Skeletal muscle satellite cell (primary cell): ENCODE measurements around the gene ZFYVE21. TPM values are rescaled to one million over a fixed set of nuclear protein-coding genes. Genes with fewer than 3 reads are reported as not detected.

Experiments
- H3K27me3 ChIP-seq: 2 replicates; pipeline ENCODE4 v1.7.0; 2013; ENCODE audit warnings: low read length; ENCODE audit not compliant: control insufficient read depth, insufficient read depth
- H3K36me3 ChIP-seq: 2 replicates; pipeline ENCODE4 v1.7.0; 2013; ENCODE audit warnings: mild to moderate bottlenecking, control low read depth, low read length; ENCODE audit not compliant: insufficient read depth
- H3K4me1 ChIP-seq: 2 replicates; pipeline ENCODE4 v1.7.0; 2013; ENCODE audit warnings: low read length; ENCODE audit not compliant: control insufficient read depth, insufficient read depth
- H3K4me2 ChIP-seq: 2 replicates; pipeline ENCODE4 v1.7.0; 2013; ENCODE audit warnings: mild to moderate bottlenecking, low read length
- H3K4me3 ChIP-seq: 2 replicates; pipeline ENCODE4 v1.7.0; 2013; ENCODE audit warnings: low read length
- H3K9ac ChIP-seq: 2 replicates; pipeline ENCODE4 v1.7.0; 2013; ENCODE audit warnings: mild to moderate bottlenecking, low read depth, low read length, moderate library complexity
- H3K9me3 ChIP-seq: replicated peaks from 2 replicates; pipeline ENCODE4 v1.7.0; 2013; ENCODE audit warnings: mild to moderate bottlenecking, control low read depth, low read length
- total RNA-seq: library from RNA; depleted of rRNA; stranded (reverse); fragments of >200 nt; gene quantifications from 2 replicates; pipeline ENCODE4 v1.2.3, GENCODE V29; 2012; rRNA removed

Gene ZFYVE21
- 33.0 and 34.5 TPM in 2 replicates for total RNA-seq

DNA sequence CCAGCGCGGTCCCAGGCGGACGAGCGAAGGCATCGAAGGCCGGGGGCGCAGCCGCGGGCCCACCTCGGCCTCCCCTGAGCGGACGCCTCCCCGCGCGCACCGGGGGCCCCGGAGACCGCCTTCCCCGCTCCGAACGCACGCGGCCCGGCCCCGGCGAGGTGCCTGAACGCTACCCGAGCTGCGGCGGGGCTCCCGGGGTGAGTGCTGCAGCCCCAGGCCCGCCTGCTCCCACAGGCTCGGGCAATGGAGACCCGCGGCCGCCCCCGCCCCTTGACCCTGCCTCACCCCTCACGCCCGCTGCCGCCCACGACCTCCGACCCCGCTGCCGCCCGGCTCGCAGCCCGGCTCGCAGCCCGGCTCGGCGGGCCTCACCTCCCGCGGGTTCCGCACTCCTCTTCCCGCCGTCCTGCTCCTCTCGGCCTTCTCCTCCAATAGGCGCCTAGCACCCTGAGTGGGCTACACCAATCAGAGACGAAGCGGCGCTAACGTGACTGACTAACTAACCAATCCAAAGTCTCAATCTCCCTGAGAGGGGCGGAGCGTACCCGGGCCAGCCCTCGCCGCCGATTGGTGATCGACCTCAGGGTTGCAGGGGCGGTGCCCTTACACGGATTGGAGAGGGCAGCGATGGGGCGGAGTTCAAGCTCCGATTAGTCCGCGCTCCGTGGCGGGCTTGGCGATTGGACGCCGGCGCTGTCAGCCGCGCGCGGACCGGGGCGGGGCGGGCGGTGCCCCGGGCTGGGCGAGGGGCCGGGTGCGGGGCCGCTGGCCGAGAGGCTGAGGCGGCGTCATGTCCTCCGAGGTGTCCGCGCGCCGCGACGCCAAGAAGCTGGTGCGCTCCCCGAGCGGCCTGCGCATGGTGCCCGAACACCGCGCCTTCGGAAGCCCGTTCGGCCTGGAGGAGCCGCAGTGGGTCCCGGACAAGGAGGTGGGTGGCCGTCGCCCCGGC lies at the start of gene ZFYVE21, which contains the start of gene XRCC3:
TSS of gene ZFYVE21 (plus strand) at position 759 of the 949 bp plus-strand sequence. CDS start at position 791, 32 bp downstream.
TSS of gene XRCC3 (minus strand) at position 400 of the 949 bp plus-strand sequence. CDS start 4,364 bp downstream, outside the sequence.
- Histone ChIP-seq H3K9me3 (no peaks in the 10 kb centered on the region), H3K4me1 (peaks cover 57% of the 10 kb centered on the region), H3K36me3 (no peaks in the 10 kb centered on the region), H3K4me3 (peak within 1 kb of the TSS; percentile 85), H3K27me3 (no peaks in the 10 kb centered on the region), H3K9ac (peak within 1 kb of the TSS; percentile 83), H3K4me2 (peak within 1 kb of the TSS; percentile 99)

DNA sequence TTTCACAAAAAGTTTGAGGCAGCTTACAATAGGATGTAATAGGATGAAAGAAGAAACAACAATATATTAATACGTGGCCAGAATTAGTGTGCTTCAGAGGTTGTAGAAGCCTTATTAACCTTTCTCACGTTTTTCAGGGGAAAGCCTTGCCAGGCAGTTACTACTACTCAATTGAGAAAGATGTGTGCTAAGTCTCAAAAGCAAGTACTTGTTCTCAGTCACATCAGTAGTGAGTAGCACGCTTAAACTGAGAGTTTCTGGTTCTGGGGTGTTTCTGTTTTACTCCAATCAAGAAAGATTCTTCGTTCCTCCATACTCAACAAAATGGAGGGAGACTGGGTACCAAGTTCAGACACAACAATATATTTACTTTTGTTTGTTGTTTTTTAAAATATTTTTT lies 47.9 kb upstream of the ZFYVE21 start:
- H3K4me3 ChIP-seq = no peak overlapping the region

DNA sequence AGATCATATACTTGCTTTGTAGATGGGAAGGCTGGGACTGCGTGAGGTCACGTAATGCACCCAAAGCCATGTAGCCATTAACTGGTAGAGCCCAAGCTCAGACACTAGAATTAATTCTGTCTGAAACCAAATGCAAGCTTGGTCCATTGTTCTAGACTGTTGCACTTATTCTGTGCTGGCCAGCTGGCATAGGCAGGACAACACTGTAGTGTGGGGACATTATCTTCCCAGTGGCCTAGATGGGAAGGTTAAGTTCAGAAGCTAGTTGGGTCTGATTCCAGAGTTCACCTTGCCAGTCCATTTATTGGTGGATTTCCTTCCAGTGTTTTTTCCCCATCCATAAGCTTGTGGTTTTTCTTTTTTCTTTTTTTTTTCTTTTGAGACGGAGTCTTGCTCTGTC lies 47.5 kb upstream of the ZFYVE21 start:
- H3K9me3 ChIP-seq = no peaks in the 10 kb centered on the region
- H3K36me3 ChIP-seq = peaks cover 73% of the 10 kb centered on the region
- H3K27me3 ChIP-seq = no peaks in the 10 kb centered on the region
- H3K4me3 ChIP-seq = no peak overlapping the region
- H3K4me2 ChIP-seq = no peak overlapping the region
- no peak overlapping the region for H3K9ac ChIP-seq
- peaks cover 20% of the 10 kb centered on the region for H3K4me1 ChIP-seq

More for the DNA sequence above, 47.9 kb upstream of the ZFYVE21 start:
- Histone ChIP-seq H3K27me3 (no peaks in the 10 kb centered on the region), H3K4me1 (peaks cover 20% of the 10 kb centered on the region), H3K9ac (no peak overlapping the region), H3K9me3 (no peaks in the 10 kb centered on the region), H3K36me3 (peaks cover 70% of the 10 kb centered on the region), H3K4me2 (no peak overlapping the region)

DNA sequence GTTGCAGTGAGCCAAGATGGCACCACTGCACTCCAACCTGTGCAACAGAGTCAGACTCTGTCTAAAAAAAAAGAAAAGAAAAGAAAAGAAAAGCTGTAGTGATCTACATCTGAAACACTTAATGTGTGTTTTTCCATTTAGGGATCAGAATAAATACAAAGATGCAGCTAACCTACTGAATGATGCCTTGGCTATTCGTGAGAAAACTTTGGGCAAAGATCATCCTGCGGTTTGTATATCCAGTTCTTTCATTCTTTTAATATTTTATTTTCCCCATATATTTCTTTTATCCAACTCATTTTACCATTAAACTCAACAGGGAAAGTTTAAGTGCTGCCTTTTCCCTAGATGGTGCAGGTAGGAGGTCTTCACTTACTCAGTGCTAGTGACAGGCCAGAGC lies 46.2 kb upstream of the ZFYVE21 start:
- no peaks in the 10 kb centered on the region for H3K27me3 ChIP-seq
- no peak overlapping the region for H3K4me3 ChIP-seq
- no peaks in the 10 kb centered on the region for H3K9me3 ChIP-seq
- H3K4me1 ChIP-seq = peaks cover 9% of the 10 kb centered on the region
- H3K9ac ChIP-seq = no peak overlapping the region
- H3K4me2 ChIP-seq = no peak overlapping the region
- peaks cover 77% of the 10 kb centered on the region for H3K36me3 ChIP-seq

DNA sequence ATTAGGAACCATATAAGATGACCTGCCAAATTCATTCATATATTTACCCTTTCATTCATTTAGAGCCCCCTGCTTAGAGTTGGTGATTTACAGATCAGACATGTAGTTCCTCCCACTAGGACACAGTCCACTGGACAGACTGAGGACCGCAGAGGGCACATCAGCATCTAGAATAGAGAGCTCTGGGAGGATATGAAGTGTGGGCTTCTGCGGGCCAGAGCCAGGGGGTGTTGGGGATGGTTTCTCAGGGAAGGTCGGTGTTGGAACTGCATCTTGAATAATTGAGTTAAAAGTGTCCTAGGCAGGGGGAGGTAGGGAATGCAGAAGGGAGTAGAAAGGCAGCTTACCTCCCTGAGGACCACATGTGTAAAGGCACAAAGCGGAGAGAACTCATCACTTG lies 43.7 kb upstream of the ZFYVE21 start:
- no peak overlapping the region for H3K4me3 ChIP-seq
- no peak overlapping the region for H3K4me2 ChIP-seq
- no peaks in the 10 kb centered on the region for H3K27me3 ChIP-seq
- H3K4me1 ChIP-seq = no peaks in the 10 kb centered on the region
- peaks cover 86% of the 10 kb centered on the region for H3K36me3 ChIP-seq
- no peak overlapping the region for H3K9ac ChIP-seq
- no peaks in the 10 kb centered on the region for H3K9me3 ChIP-seq

DNA sequence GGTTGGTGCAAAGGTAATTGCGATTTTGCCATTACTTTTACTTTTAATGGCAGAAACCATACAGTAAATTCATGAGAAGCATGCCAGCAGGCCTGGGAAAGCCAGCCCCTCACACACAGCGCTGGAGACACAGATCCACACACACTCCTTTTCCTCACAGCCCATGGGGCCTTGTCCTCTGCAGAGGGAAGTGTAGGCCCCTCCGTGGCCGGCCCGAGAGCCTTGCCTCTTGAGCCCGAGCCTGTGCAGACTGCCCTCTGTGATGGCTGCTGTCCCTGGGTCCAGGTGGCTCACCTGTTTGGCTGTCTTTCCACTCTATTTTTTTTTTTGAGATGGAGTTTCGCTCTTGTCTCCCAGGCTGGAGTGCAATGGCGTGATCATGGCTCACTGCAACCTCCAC lies 39.7 kb upstream of the ZFYVE21 start:
- no peak overlapping the region for H3K4me2 ChIP-seq
- no peak overlapping the region for H3K9ac ChIP-seq
- H3K4me1 ChIP-seq = no peaks in the 10 kb centered on the region
- H3K27me3 ChIP-seq = no peaks in the 10 kb centered on the region
- no peak overlapping the region for H3K4me3 ChIP-seq
- H3K9me3 ChIP-seq = no peaks in the 10 kb centered on the region
- H3K36me3 ChIP-seq = peaks cover 94% of the 10 kb centered on the region

DNA sequence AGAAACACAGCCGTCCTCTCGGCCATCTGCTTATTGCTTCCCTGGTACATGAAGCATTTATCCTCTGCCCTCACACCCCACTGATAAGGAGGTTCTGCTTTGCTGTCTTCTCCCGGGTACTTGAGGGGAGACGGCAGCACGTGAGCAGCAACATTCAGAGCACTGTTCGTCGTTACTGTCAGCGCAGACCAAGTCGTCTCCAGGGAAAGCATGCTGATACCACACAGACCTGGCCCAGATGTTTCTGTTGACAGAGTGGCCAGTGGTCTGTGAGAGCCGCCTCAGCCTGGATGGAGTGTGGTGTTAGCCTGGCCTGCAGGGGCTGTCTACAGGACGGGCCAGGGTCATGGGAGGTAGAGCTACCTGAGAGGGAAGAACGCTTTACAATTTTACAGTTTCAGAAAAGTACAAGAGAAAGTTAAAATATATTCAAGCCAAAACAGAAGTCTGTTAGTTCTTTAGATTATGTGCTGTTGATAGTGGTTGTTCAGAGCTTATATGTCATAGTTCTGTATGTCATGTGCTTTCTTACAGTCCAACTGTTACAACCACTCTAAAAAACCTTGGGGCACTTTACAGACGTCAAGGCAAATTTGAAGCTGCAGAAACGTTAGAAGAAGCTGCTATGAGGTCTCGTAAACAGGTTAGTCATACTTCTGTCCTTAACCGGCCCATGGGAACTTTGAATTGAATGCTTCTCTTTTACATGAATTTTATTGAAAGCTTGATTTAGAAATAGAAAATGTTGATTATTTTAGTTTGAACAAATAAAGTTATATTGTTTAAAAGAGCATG lies 38.5 kb upstream of the ZFYVE21 start:
- Histone ChIP-seq H3K36me3 (peaks cover 92% of the 10 kb centered on the region), H3K9ac (no peak overlapping the region), H3K27me3 (no peaks in the 10 kb centered on the region), H3K4me3 (no peak overlapping the region), H3K4me1 (no peaks in the 10 kb centered on the region), H3K9me3 (no peaks in the 10 kb centered on the region), H3K4me2 (no peak overlapping the region)

DNA sequence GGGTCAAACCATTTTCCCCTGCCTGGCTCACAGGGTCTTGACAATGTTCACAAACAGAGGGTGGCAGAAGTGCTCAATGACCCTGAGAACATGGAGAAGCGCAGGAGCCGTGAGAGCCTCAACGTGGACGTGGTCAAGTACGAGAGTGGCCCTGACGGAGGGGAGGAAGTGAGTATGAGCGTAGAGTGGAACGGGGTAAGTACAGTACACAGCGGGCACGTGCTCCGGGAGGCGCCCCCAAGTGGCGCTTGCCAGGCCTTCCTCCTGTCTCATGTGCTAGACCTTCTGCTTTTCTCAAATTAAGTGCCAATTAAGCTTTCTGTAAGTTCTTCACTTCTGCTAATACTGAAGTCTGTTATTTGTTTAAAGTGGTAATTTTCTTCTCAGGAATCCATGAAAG lies 36.3 kb upstream of the ZFYVE21 start:
- H3K27me3 ChIP-seq = no peaks in the 10 kb centered on the region
- H3K36me3 ChIP-seq = peaks cover 86% of the 10 kb centered on the region
- no peak overlapping the region for H3K4me2 ChIP-seq
- no peaks in the 10 kb centered on the region for H3K9me3 ChIP-seq
- peaks cover 8% of the 10 kb centered on the region for H3K4me1 ChIP-seq
- H3K4me3 ChIP-seq = no peak overlapping the region
- no peak overlapping the region for H3K9ac ChIP-seq

DNA sequence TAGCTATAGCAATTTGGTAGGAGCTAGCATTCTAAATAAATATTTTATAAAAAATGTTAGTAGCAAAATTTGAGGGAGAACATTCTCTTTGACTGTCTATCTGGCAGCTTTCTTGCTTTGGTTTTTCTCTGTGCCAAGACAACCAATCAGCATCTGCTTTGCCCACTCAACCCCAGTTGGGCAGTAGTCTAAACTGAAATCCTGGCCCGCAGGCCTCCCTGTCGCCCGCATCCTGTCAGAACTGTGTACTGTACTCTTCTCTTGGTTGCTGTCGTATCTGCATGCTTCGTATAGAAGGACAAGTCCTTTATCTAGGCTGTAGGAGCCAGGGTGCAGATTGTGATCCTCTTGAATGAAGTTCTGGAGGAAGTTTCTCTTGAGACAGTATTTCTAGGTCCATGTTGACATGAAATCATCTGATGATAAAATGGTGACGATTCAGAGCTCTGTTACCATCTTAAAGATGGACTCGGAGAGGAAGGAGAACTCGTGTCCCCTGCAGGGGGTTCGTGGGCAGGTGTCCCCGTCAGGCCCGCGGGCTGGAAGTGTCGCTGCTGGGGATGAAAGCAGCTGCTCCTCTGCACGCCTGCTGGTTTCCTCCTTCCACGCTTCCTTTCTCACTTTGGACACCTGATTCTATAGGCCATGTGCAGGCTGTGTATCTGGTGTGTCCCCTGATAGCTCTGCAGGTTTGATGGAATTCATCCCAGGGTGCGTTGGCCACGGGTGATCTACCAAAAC lies 34.9 kb upstream of the ZFYVE21 start:
- peaks cover 86% of the 10 kb centered on the region for H3K36me3 ChIP-seq
- H3K9me3 ChIP-seq = no peaks in the 10 kb centered on the region
- H3K4me2 ChIP-seq = no peak overlapping the region
- H3K4me1 ChIP-seq = peaks cover 14% of the 10 kb centered on the region
- no peak overlapping the region for H3K4me3 ChIP-seq
- no peak overlapping the region for H3K9ac ChIP-seq
- no peaks in the 10 kb centered on the region for H3K27me3 ChIP-seq

DNA sequence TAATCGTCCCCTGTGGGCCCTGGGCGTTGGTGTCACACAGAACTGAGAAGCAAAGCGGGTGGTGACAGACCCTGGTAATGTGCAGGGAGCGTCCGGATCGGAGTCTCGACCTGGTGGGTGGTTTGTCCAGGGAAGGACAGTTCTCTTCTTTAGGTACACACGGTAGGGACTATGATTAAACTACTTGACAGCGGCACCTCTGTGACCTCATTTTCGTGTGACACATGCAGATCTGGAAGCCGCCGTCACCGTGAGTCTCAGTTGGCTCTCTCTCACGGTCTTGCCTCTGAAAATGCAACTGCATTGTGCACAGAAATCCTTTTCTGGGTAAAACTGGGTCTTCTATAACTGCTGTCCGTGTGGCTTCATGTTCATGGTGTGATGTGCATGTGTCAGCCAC lies 32.5 kb upstream of the ZFYVE21 start:
- H3K27me3 ChIP-seq = no peaks in the 10 kb centered on the region
- H3K36me3 ChIP-seq = peaks cover 86% of the 10 kb centered on the region
- H3K9me3 ChIP-seq = no peaks in the 10 kb centered on the region
- no peak overlapping the region for H3K4me2 ChIP-seq
- peaks cover 14% of the 10 kb centered on the region for H3K4me1 ChIP-seq
- H3K4me3 ChIP-seq = no peak overlapping the region
- H3K9ac ChIP-seq = no peak overlapping the region

DNA sequence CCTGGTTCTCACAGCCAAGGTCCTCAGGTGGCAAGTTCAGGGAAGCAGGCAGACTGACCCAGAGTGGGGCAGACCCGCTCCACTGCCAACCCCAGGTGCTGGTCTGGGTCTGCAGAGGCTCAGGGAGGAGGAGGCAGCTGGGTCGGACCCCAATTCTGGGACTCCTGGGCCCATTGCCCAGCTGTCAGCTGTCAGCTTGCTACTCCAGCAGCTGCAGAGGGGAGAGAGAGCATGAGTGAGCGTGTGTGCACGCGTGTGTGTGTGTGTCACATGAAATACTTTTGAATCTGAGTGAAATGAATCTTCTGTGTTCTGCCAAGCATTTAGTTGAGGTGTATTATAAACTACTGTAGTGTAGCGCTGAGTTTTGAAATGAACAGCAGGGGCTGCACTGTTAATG lies 31.1 kb upstream of the ZFYVE21 start:
- Histone ChIP-seq H3K36me3 (peaks cover 84% of the 10 kb centered on the region), H3K4me2 (no peak overlapping the region), H3K9ac (no peak overlapping the region), H3K9me3 (no peaks in the 10 kb centered on the region), H3K4me1 (peaks cover 14% of the 10 kb centered on the region), H3K4me3 (no peak overlapping the region), H3K27me3 (no peaks in the 10 kb centered on the region)
